HK-2 (cell line): Measurements from ENCODE around the gene COMT.
A peak's percentile ranks its signal among the peaks of the same experiment; 100 is the strongest.

Experiments
- DNase-seq: peaks from one replicate; pipeline ENCODE4 v3.0.0-alpha.2; 2018; ENCODE audit not compliant: unreplicated experiment

COMT gene

GRCh38 chr22:19981961-19982920, 40.7 kb downstream of the COMT start:
- no peak for DNase-seq

- DNase-seq, result no peak
These were observed 41.5 kb downstream of the COMT start for GRCh38 chr22:19982991-19983578.

GRCh38 chr22:19983741-19984140, 42.2 kb downstream of the COMT start:
- no peak for DNase-seq

GRCh38 chr22:19984201-19984753, 42.7 kb downstream of the COMT start:
- peak; percentile 54 for DNase-seq

- no peak for DNase-seq
These were observed 43.6 kb downstream of the COMT start for GRCh38 chr22:19984851-19985811.

- no peak for DNase-seq
These were observed 44.4 kb downstream of the COMT start for GRCh38 chr22:19986011-19986409.

GRCh38 chr22:19986410-19987341, 45.1 kb downstream of the COMT start:
- peak; percentile 73 for DNase-seq

GRCh38 chr22:19987394-19988306, 46.1 kb downstream of the COMT start:
- no peak for DNase-seq

- no peak for DNase-seq
These were observed 46.8 kb downstream of the COMT start for GRCh38 chr22:19988331-19988808.

GRCh38 chr22:19988965-19989724, 47.6 kb downstream of the COMT start:
- no peak for DNase-seq

- no peak for DNase-seq
These were observed 48.1 kb downstream of the COMT start for GRCh38 chr22:19989725-19990067.

- DNase-seq, result no peak
These were observed 48.6 kb downstream of the COMT start for GRCh38 chr22:19990188-19990587.

- no peak for DNase-seq
These were observed 49.2 kb downstream of the COMT start for GRCh38 chr22:19990609-19991394.

- no peak for DNase-seq
These were observed 49.7 kb downstream of the COMT start for GRCh38 chr22:19991395-19991644.

- no peak for DNase-seq
These were observed 50.3 kb downstream of the COMT start for GRCh38 chr22:19991645-19992451.

GRCh38 chr22:19992481-19992911, 50.9 kb downstream of the COMT start:
- no peak for DNase-seq

- no peak for DNase-seq
These were observed 51.4 kb downstream of the COMT start for GRCh38 chr22:19992921-19993355.
